Esophagus muscularis mucosa (tissue), 4 donors: ENCODE measurements around the gene THOP1.

Experiments
- CTCF ChIP-seq, 3 experiments: fragments of 200-600 bp in 2 of 3; fragments of 450-650 bp in 1 of 3; sonication (generic) in 2 of 3; IDR thresholded peaks; one replicate each; pipeline ENCODE4 v1.5.1; 2017 to 2019; ENCODE audit warnings: antibody characterized with exemption in 3 of 3, mild to moderate bottlenecking in 2 of 3, moderate library complexity in 1 of 3
- EP300 ChIP-seq: sonication (generic); formaldehyde crosslinking; IDR thresholded peaks from one replicate; pipeline ENCODE4 v1.6.1; 2017; ENCODE audit warnings: antibody characterized with exemption
- POLR2A ChIP-seq: fragments of 450-650 bp; IDR thresholded peaks from one replicate; pipeline ENCODE4 v1.6.1; 2017; ENCODE audit warnings: antibody characterized with exemption, moderate library complexity, mild to moderate bottlenecking, low read depth
- POLR2AphosphoS5 ChIP-seq, 2 donors: sonication (generic); formaldehyde crosslinking; IDR thresholded peaks; one replicate each; pipeline ENCODE4 v1.6.1; 2017; ENCODE audit warnings: antibody characterized with exemption in 2 of 2

GRCh38 chr19:2858864-2859263 is 73.6 kb downstream of the THOP1 start:
- TF ChIP-seq CTCF (IDR thresholded peaks at IDR 0.05) (no peak), POLR2A (no peak), POLR2AphosphoS5 (IDR thresholded peaks at IDR 0.05) (no peak), EP300 (no peak)
